MM.1S (cell line): ENCODE data around the gene ZBTB18.

ENCODE experiments used
- DNase-seq: peaks from one replicate; pipeline ENCODE4 v3.0.0-alpha.2; 2015
- H2AFZ ChIP-seq: fragments of 300-600 bp; sonication (generic); 2 replicates; pipeline ENCODE4 v1.6.0; 2016; ENCODE audit warnings: antibody characterized with exemption, low read length
- H3F3A ChIP-seq: fragments of 300-600 bp; sonication (generic); 2 replicates; pipeline ENCODE4 v1.6.1; 2016; ENCODE audit warnings: mild to moderate bottlenecking, antibody characterized with exemption, low read length, moderate library complexity, mixed read lengths; ENCODE audit not compliant: insufficient read depth
- H3K27ac ChIP-seq: fragments of 300-600 bp; sonication (generic); 2 replicates; pipeline ENCODE4 v1.5.1; 2016; ENCODE audit warnings: mild to moderate bottlenecking, low read length
- H3K27me3 ChIP-seq: fragments of 300-600 bp; sonication (generic); replicated peaks from 2 replicates; pipeline ENCODE4 v1.6.0; 2016; ENCODE audit warnings: low read length; ENCODE audit not compliant: insufficient read depth
- H3K36me3 ChIP-seq: fragments of 300-600 bp; sonication (generic); replicated peaks from 2 replicates; pipeline ENCODE4 v1.6.1; 2016; ENCODE audit warnings: mild to moderate bottlenecking, low read length, mixed read lengths; ENCODE audit not compliant: insufficient read depth
- H3K4me1 ChIP-seq: fragments of 300-600 bp; sonication (generic); 2 replicates; pipeline ENCODE4 v1.6.1; 2016; ENCODE audit warnings: low read length, mixed read lengths
- H3K4me2 ChIP-seq: fragments of 300-600 bp; sonication (generic); 2 replicates; pipeline ENCODE4 v1.6.0; 2016; ENCODE audit warnings: low read depth, low read length
- H3K4me3 ChIP-seq: fragments of 300-600 bp; sonication (generic); 2 replicates; pipeline ENCODE4 v1.5.1; 2016; ENCODE audit warnings: low read length, mixed read lengths
- H3K79me2 ChIP-seq: fragments of 300-600 bp; sonication (generic); 2 replicates; pipeline ENCODE4 v1.6.1; 2016; ENCODE audit warnings: mixed run types, low read length, mixed read lengths
- H3K9ac ChIP-seq: fragments of 300-600 bp; sonication (generic); 2 replicates; pipeline ENCODE4 v1.6.1; 2016; ENCODE audit warnings: low read length, mixed read lengths
- H3K9me2 ChIP-seq: fragments of 300-600 bp; sonication (generic); replicated peaks from 2 replicates; pipeline ENCODE4 v1.6.1; 2016; ENCODE audit warnings: mild to moderate bottlenecking, low read length, mixed read lengths; ENCODE audit not compliant: insufficient read depth
- H3K9me3 ChIP-seq: fragments of 300-600 bp; sonication (generic); replicated peaks from 2 replicates; pipeline ENCODE4 v1.6.1; 2016; ENCODE audit warnings: mild to moderate bottlenecking, low read length, mixed read lengths; ENCODE audit not compliant: insufficient read depth
- H4K20me1 ChIP-seq: fragments of 300-600 bp; sonication (generic); 2 replicates; pipeline ENCODE4 v1.6.1; 2016; ENCODE audit warnings: mild to moderate bottlenecking, low read length, moderate library complexity, mixed read lengths; ENCODE audit not compliant: insufficient read depth
- CTCF ChIP-seq: fragments of 300-600 bp; sonication (generic); IDR thresholded peaks from 2 replicates; pipeline ENCODE4 v1.5.1; 2016; ENCODE audit warnings: antibody characterized with exemption, low read length, mixed read lengths
- EZH2 ChIP-seq: fragments of 300-600 bp; sonication (generic); optimal IDR thresholded peaks from 2 replicates; pipeline ENCODE3; 2017; ENCODE audit warnings: low read depth, mild to moderate bottlenecking, antibody characterized with exemption, low read length, mixed read lengths
- EZH2phosphoT487 ChIP-seq: fragments of 300-600 bp; sonication (generic); IDR thresholded peaks from 2 replicates; pipeline ENCODE4 v1.6.1; 2018; ENCODE audit warnings: antibody characterized with exemption, low read length

Gene ZBTB18

GRCh38 chr1:244027491-244028145 lies 23.5 kb upstream of the ZBTB18 start:
- Histone ChIP-seq H3K9me3 (no peaks in the 10 kb centered on the region), H3F3A (no peaks in the 10 kb centered on the region), H3K79me2 (no peaks in the 10 kb centered on the region), H3K4me2 (no peak overlapping the region), H3K9me2 (no peaks in the 10 kb centered on the region), H3K9ac (no peak overlapping the region), H3K27ac (no peak overlapping the region), H3K4me3 (no peak overlapping the region), H3K27me3 (no peaks in the 10 kb centered on the region), H3K36me3 (no peaks in the 10 kb centered on the region), H2AFZ (no peak overlapping the region), H3K4me1 (no peaks in the 10 kb centered on the region), H4K20me1 (no peaks in the 10 kb centered on the region)
- DNase-seq = no peak
- TF ChIP-seq EZH2 = no peak
- no peak for TF ChIP-seq CTCF
- no peak for TF ChIP-seq EZH2phosphoT487

GRCh38 chr1:244028701-244029100 lies 22.4 kb upstream of the ZBTB18 start:
- no peaks in the 10 kb centered on the region for H3K9me3 ChIP-seq
- DNase-seq = no peak
- H3K36me3 ChIP-seq = no peaks in the 10 kb centered on the region
- H3K9me2 ChIP-seq = no peaks in the 10 kb centered on the region
- H3F3A ChIP-seq = no peaks in the 10 kb centered on the region
- no peaks in the 10 kb centered on the region for H3K27me3 ChIP-seq
- H3K4me2 ChIP-seq = no peak overlapping the region
- no peak overlapping the region for H2AFZ ChIP-seq
- TF ChIP-seq EZH2 (no peak), CTCF (no peak), EZH2phosphoT487 (no peak)
- H3K27ac ChIP-seq = no peak overlapping the region
- H3K4me1 ChIP-seq = no peaks in the 10 kb centered on the region
- H3K79me2 ChIP-seq = no peaks in the 10 kb centered on the region
- no peaks in the 10 kb centered on the region for H4K20me1 ChIP-seq
- H3K4me3 ChIP-seq = no peak overlapping the region
- H3K9ac ChIP-seq = no peak overlapping the region

- no peaks in the 10 kb centered on the region for H3F3A ChIP-seq
- TF ChIP-seq CTCF (no peak), EZH2 (no peak), EZH2phosphoT487 (no peak)
- no peaks in the 10 kb centered on the region for H3K9me3 ChIP-seq
- H3K79me2 ChIP-seq = no peaks in the 10 kb centered on the region
- H3K36me3 ChIP-seq = no peaks in the 10 kb centered on the region
- H3K27ac ChIP-seq = no peak overlapping the region
- H3K4me1 ChIP-seq = no peaks in the 10 kb centered on the region
- no peaks in the 10 kb centered on the region for H3K27me3 ChIP-seq
- no peaks in the 10 kb centered on the region for H4K20me1 ChIP-seq
- no peak for DNase-seq
- no peak overlapping the region for H3K4me3 ChIP-seq
- H3K9ac ChIP-seq = no peak overlapping the region
- no peak overlapping the region for H3K4me2 ChIP-seq
- H2AFZ ChIP-seq = no peak overlapping the region
- H3K9me2 ChIP-seq = no peaks in the 10 kb centered on the region
These were observed 22.0 kb upstream of the ZBTB18 start for GRCh38 chr1:244029124-244029523.
